ENCODE measurements around the gene DIP2A. TPM values are rescaled to one million over a fixed set of nuclear protein-coding genes. Genes with fewer than 3 reads are reported as not detected.

DIP2A gene
- 22.8 and 27.4 TPM in 2 replicates for total RNA-seq

DNA sequence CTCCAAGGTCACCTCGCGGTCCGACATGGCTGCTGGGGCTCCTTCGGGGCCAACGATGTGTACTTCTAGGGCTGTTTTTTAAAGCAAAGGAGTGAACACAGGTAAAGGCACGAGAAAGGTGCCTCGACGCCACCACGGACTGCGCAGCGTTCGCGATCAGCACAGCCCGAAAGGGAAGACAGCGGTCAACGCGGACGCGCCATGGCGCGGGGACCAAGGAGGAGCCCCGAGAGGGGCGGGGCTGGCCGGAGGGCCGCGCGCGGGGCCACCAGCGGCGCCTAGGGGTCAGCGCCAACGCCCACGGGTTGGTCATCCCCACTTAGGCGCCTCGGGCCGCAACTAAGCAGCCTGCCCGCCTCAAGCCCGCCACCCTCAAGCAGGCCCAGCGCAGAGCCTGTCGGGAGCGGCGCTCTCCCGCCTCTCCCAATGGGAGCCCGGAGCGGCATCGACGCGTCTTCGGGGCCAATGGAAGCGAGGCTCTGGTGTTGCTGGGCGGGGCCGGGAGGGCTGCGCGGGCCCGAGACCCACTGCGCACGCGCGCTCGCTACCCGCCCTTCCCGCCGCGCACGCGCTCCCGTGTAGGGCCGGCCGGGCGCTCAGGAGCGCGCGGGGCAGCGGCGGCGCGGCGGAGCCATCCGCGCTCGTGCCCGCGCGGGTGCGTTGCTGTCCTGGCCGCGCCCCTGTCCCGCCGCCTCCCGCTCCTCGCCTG lies at the start of gene DIP2A:
TSS of gene DIP2A (plus strand) at position 577 of the 709 bp plus-strand sequence. CDS start 241 bp downstream, outside the sequence.

DNA sequence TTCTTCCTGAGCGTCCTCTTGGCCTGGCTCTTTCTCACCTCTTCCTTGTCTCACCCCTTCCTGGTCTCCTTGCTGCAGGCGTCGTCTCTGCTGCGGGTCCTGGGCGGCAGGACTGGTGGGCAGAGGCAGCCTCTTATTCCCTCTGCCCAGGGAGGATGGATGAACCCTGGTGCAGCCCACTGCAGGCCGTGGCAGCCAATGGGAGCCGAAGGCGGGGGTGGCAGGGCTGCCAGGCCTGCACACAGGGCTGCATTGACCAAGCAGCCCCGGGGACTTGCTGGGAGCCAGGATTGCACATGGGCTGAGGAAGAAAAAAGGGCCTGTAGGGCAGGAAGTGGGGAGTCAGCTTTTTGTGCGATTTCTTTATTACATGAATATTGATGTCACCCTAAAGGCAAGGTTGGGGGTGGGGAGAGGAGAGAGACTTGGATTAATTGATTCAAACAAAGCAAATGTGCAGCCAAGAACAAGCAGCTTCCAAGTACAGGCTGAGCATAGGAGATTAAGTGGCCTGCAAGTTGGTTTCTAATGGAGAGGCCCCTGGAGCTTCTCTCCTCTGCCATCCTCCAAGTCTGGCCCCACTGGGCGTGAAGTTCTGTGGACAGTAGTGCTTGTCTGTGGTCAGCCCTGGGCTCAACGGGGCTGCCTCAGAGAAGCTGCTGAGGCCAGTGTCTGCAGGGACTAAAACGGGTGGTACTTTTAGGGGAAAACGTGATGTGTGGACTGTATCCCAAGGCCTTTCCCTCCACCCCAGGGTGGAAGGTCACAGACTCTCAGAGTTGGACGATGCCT lies 146.5 kb downstream of the DIP2A start, which contains the start of gene S100B:
TSS of gene S100B (minus strand) at position 108 of the 792 bp plus-strand sequence. CDS start 2,667 bp downstream, outside the sequence.

Other genes with a start within 250 kb of the DIP2A start
- 114 and 123 TPM in 2 replicates for gene LSS, start 230.1 kb upstream of the DIP2A start, total RNA-seq
- 43.1 and 55.2 TPM in 2 replicates for gene MCM3AP, start 173.3 kb upstream of the DIP2A start, total RNA-seq
- 13.2 and 29.1 TPM in 2 replicates for gene YBEY, start 172.5 kb upstream of the DIP2A start, total RNA-seq
- 3.7 and 4.3 TPM in 2 replicates for gene C21orf58, start 135.0 kb upstream of the DIP2A start, total RNA-seq
- gene PCNT, start 134.7 kb upstream of the DIP2A start, total RNA-seq: 17.8 and 19.0 TPM in 2 replicates
- gene S100B, start 146.2 kb downstream of the DIP2A start, total RNA-seq: 0.42 TPM in 1 of 2 replicates, not detected in the other
- 110 and 116 TPM in 2 replicates for gene PRMT2, start 176.8 kb downstream of the DIP2A start, total RNA-seq